Myocyte (in vitro differentiated cells): ENCODE data around the gene WDR47. TPM values are rescaled to one million over a fixed set of nuclear protein-coding genes. Genes with fewer than 3 reads are reported as not detected.
"Not testable (repeated sequence)": the region's sequence is repeated elsewhere in the genome, so short reads cannot be mapped to it uniquely, and the experiment has no call there.

Experiments used
- DNase-seq: peaks from one replicate; pipeline ENCODE4 v3.0.0-alpha.2; 2012; ENCODE audit warnings: low read depth
- total RNA-seq: library from RNA; depleted of rRNA; stranded (reverse); fragments of >200 nt; gene quantifications from 2 replicates; pipeline ENCODE4 v1.2.3, GENCODE V29; 2014

WDR47 gene
- total RNA-seq, 1 donor from 2014 or later, result 20.2 TPM

DNA sequence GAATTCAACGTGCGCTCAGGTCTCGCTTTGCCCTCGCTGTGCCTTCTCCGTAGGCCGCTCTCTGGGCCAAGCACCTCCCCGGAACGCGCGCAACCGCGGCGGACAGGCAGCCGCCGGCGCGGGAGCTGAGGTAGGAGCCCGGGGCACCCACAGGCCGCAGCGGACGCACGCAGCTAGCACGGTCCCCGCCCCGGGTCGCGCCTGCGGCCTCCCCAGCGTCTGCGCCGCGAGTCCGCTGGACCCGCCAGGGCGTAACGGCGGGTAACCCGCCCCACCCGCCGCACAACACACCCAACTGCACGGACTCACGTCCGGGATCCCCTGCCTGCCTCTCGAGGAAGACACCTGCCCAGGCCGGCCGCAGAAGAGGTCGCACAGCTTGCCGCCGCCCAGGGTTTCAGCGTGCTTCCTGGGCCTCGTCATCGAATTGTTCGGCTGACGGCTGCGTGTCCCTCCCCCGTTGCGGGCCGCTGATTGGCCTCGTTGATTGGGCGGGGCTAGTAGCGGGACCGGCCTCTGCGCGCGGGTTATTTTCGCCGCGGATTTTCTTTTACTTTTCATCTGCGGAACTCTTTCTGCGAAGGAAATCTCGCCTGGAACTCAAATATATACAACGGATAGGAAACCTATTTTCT, 78.7 kb downstream of the WDR47 start, which contains the start of gene CLCC1:
Gene CLCC1, minus strand, starts transcription at position 433 of the 635 bp plus-strand sequence. CDS start 13,047 bp downstream, outside the sequence.
- peak; percentile 95 for DNase-seq

DNA sequence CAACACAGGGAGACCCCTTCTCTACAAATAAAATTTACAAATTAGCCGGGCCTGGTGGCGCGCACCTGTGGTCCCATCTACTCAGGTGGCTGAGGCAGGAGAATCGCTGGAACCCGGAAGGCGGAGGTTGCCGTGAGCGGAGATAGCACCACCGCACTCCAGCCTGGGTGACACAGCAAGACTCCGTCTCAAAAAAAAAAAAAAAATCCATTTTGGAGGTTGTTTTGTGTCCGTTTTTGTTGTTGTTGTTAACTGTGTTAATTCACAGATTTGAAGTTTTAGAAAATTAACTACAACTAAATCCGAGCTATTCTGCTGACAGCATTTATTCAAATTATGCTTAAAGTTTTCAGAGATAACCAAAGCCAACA, 79.2 kb downstream of the WDR47 start:
- no peak for DNase-seq

DNA sequence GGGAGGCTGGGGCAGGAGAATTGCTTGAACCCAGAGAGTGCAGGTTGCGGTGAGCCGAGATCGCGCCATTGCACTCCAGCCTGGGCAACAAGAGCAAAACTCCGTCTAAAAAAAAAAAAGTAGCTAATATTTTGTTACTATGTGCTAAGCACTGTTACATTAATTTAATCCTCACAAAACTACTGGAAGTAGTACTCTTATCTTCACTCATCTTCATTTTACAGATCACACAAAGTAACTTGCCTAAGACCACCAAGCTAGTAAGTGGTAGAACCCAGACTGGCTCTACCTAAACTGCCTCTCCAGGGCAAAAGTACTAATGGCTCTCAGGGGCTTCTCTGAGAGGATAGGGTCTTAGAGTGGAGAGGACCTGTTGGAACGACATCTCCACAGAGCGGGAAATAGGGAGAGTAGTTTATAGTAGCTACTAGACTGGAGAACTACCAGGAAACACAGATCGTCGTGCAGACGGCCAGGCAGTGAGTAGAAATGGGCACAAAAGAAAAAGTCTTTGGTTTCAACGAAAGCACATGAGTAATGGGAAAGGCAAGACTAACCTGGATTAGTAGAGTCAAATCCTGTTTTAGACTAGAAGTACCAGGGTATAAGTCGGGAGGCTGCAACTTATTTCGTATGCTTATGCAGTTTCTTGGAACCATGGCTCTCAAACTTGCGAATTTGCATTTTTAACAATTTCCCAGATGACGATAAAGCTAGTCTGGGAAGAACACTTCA, 80.0 kb downstream of the WDR47 start:
- DNase-seq, result no peak

DNA sequence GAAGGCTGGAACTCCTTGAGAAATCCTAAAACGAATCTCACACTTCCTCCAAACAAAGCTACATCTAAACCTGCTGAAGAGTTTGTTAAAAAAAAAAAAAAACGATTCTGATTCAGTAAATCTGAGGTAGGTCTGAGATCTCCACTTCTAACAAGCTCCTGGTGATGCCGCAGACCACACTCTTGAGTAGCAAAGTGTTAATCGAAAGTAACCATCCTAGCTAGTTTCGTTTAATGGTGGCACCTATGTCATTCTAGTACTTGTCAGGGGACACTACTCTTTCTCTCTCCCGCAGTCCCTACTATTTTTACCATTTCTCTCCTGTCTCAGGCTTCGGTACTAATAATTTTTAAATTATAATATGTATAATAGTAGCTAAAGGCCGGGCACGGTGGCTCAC, 80.7 kb downstream of the WDR47 start:
- no peak for DNase-seq

DNA sequence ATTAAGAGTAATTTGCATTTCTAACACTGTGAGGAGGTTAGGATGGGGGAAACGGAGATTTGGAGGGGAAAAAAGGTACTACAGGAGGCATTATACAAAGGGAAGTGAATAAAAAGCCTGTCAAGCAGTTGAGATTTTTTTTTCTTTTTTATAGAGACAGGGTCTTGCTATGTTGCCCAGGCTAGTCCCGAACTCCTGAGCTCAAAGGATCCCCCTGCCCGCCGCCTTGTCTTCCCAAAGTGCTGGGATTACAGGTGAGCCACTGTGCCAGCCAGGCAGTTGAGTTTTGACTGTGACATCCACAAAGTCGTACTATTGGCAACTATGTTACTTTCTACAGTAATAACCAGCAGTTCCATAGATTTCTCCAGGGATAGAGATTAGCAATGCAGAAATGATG, 81.2 kb downstream of the WDR47 start:
- no peak for DNase-seq

DNA sequence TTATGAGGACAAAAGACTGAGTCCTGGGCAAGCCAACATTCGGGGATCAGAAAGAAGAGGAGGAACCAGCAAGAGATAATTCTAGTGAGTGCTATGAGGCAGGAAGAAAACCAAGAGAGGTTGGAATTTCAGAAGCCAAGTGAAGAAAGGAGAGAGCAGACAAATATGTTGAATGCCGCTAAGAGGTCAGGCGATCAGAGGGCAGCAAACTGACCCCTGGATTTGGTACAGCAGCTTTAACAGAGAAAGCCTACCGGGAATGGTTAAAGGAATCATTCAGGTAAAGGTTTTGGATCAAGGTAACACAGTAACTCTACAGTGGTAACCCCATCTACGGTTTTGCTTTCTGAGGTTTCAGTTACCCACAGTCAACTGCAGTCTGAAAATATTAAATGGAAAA, 84.0 kb downstream of the WDR47 start:
- DNase-seq, result no peak

DNA sequence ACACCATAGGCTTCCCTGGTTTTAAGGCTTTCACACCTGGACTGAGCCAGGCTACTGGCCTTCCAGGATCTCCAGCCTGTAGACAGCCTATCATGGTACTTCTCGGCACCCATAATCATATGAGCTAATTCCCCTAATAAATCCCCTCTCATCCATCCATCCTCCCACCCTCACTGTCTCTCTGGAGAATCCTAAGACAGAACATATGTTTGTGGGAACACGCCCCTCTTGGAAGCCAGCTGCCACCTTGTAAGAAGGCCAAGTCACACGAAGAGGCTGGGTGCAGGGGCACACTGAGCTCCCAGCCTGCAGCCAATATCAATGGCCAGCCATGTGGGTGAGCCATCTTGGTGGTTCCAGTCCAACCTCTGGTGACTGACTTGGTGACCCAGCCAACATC, 86.0 kb downstream of the WDR47 start:
- peak; percentile 66 for DNase-seq

DNA sequence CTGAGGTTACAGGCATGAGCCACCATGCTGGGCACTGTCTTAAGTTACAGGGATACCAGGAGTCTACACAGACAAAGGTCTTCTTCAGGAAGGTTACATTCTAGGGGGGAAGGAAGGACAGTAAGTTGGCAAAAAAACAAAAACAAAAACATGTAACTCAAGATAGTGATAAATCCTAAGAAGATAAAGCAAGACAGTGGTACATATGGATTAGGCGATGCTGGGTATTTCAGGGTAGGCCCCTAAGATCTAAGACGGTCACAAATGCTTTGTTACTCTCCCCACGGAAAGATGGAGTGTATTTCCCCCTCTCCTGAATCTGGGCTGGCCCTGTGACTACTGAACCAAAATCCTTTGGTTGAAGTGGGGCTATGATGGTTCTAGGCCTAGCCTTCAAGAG, 86.8 kb downstream of the WDR47 start:
- DNase-seq, result no peak

DNA sequence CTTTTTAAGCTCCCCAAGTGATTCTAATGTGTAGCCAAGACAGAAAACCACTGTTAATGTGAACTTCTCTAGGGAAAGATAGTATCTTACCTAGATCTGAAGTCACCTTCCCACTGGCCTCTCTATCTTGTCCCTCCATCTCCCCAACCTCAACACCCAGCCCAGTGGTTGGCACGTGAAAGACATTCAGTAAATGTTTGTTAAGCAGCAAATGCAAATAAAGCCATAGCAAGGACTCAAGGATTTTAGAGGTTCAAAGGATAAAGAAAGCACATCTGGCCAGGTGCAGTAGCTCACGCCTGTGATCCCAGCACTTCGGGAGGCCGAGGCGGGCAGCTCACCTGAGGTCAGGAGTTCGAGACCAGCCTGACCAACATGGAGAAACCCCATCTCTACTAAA, 88.5 kb downstream of the WDR47 start:
- DNase-seq, result no peak

DNA sequence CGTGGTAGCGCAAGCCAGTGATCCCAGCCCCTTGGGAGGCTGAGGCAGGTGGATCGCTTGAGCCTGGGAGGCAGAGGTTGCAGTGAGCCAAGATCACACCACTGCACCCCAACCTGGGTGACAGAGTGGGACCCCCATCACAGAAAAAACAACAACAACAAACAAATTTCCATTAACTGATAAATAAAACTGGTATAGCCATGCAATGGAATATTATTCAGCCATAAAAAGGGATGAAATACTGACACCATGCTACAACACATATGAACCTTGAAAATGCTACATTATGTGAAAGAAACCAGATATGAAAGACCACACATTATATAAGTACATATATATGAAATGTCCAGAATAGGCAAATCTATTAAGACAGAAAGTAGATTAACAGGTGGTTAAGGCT, 90.7 kb downstream of the WDR47 start:
- no peak for DNase-seq

DNA sequence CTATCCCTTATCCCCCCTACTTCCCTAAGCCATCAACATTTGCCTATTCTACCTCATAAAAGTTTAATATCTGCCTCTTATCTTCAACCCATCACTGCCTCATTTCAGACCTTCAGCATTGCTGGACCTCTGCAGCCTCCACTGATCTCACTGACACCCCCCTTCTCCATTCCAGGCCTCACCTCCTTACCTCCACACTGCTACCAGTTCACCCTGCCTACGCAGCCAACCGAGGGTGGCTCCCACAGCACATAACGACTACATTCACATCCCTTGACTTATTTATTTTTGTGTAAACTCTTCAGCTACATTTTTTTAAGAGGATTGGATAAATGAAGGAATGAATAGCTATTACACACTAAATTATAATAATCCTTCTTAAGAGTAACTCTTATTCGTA, 92.9 kb downstream of the WDR47 start:
- DNase-seq, result no peak

DNA sequence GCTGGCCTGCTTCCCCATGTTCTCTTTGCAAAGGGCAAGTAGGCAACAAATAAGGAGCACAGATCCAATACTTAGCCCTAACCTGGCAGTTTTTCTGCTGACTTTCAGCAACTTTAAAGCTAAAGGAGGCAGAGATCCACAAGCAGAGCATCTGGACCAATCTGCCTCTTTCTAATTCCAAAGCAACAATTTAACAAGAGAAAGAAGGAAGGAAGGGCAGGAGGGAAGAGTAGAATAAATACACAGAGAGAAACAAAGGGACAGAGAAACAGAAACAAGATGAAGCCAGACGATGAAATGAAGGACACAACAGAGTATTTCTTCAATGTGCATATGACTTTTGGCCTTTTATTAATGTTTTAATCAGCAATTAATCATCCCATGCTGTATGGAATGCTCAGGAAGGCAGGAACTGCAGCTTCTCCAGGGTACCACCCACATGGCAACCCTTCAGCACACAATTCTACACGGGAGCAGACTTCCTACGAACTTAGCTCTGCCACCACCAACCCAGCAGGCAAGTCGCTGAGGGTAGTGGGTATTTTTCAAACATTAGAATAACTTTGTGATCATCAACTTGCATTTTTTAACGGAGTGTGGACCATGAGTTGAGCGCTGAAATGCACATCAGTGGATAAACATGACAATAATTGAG, 93.9 kb downstream of the WDR47 start:
- DNase-seq, result no peak

DNA sequence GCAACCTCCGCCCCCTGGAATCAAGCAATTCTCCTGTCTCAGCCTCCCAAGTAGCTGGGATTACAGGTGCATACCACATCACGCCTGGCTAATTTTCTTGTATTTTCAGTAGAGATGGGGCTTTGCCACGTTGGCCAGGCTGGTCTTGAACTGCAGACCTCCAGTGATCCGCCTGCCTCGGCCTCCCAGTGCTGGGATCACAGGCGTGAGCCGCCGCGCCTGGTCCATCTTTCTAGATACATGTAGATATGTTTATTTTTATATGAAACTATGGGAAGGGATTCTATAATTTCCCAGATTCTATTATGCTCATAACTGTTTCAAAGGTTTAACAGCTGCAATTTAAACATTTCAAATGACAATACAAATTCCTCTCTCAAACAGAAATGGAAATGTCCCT, 105.7 kb downstream of the WDR47 start:
- DNase-seq, result no peak

DNA sequence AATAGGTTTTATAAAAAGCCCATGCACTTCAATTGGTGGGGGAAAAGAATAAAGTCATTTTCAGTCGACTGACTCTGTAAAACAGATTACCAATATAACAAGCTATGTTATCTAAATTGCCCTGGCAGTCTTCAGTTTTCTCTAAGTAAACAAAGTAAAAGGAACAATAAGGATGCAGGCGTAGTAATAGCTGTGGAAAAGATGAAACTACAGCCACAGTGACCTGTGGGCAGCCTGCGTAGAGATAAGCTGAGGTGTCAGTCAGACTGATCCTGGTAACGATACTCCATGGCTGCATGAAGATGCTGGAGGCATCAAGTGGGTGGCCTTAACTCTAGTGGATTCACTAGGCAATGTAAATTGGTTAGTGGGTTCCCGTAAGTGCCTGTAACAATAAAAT, 108.0 kb downstream of the WDR47 start:
- no peak for DNase-seq

DNA sequence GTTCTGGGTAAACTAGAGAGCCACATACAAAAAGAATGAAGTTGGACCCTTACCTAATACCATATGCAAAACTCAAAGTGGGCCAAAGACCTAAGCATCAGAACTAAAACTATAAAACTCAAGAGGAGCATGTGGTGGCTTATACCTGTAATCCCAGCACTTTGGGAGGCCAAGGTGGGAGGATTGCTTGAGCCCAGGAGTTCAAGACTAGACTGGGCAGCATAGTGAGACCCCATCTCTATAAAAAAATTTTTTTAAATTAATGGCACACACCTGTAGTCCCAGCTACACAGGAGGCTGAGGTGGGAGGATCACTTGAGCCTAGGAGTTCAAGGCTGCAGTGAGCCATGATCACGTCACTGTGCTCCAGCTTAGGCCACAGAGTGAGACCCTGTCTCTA, 114.3 kb downstream of the WDR47 start:
- DNase-seq, result not testable (repeated sequence)

DNA sequence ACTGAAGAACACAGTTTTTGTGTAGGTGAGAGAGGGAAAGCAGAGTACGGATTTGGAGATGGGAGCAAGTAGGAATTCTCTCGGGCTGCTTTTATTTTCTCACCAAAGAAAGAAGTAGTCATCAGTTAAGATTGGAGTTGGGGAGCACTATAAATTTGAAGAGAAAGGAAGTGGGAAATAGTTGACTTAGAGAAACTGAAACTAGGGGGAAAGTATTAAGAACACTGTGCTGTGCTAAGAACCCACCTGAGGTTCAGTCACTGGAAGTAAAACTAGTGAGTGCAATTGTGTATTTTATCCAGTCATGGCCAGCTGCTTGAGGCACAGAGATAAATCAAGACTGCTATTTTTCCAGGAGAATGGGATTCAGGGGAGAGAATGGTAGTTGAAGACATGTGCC, 116.0 kb downstream of the WDR47 start:
- no peak for DNase-seq

Other genes with a start within 250 kb of the WDR47 start
- 0.31 and 1.8 TPM in 2 replicates for gene AKNAD1, start 185.0 kb downstream of the WDR47 start, total RNA-seq
- gene GPSM2, start 165.1 kb downstream of the WDR47 start, total RNA-seq, result 103 and 146 TPM in 2 replicates
- 14.1 and 15.7 TPM in 2 replicates for gene CLCC1, start 78.6 kb downstream of the WDR47 start, total RNA-seq
- gene TAF13, start 33.9 kb upstream of the WDR47 start, total RNA-seq, result 83.4 and 93.5 TPM in 2 replicates
- 30.5 and 34.3 TPM in 2 replicates for gene TMEM167B, start 48.7 kb upstream of the WDR47 start, total RNA-seq
- 0.21 and 0.80 TPM in 2 replicates for gene ELAPOR1, start 72.0 kb upstream of the WDR47 start, total RNA-seq
- gene SARS1, start 171.8 kb upstream of the WDR47 start, total RNA-seq, result 146 and 160 TPM in 2 replicates
- 0.31 and 0.43 TPM in 2 replicates for gene CELSR2, start 207.4 kb upstream of the WDR47 start, total RNA-seq
- gene PSRC1, start 241.0 kb upstream of the WDR47 start, total RNA-seq, result 3.6 and 4.0 TPM in 2 replicates